Endothelial cell of umbilical vein (primary cell): Measurements from ENCODE around the gene HOXA13.
A peak's percentile ranks its signal among the peaks of the same experiment; 100 is the strongest.

Source experiments
- JUN ChIP-seq: IDR thresholded peaks from 2 replicates; pipeline ENCODE4 v1.6.1; 2011; ENCODE audit warnings: borderline replicate concordance, low read depth; ENCODE audit not compliant: insufficient read length, insufficient read depth
- POLR2A ChIP-seq: IDR thresholded peaks from 2 replicates; pipeline ENCODE4 v1.6.1; 2012; ENCODE audit warnings: low read depth, mild to moderate bottlenecking, control low read depth, low read length
- TF ChIP-seq, protein P1 (sequence below), 2 donors: IDR thresholded peaks; 1 replicate in 1 of 2; 2 replicates in 1 of 2; pipeline ENCODE4 v1.5.1; 2011; ENCODE audit warnings: low read length in 2 of 2, mild to moderate bottlenecking in 2 of 2, moderate library complexity in 2 of 2, control low read depth in 1 of 2, inconsistent platforms in 1 of 2, low read depth in 1 of 2; ENCODE audit not compliant: insufficient read depth in 1 of 2; ENCODE audit errors: extremely low read depth in 1 of 2

DNA sequence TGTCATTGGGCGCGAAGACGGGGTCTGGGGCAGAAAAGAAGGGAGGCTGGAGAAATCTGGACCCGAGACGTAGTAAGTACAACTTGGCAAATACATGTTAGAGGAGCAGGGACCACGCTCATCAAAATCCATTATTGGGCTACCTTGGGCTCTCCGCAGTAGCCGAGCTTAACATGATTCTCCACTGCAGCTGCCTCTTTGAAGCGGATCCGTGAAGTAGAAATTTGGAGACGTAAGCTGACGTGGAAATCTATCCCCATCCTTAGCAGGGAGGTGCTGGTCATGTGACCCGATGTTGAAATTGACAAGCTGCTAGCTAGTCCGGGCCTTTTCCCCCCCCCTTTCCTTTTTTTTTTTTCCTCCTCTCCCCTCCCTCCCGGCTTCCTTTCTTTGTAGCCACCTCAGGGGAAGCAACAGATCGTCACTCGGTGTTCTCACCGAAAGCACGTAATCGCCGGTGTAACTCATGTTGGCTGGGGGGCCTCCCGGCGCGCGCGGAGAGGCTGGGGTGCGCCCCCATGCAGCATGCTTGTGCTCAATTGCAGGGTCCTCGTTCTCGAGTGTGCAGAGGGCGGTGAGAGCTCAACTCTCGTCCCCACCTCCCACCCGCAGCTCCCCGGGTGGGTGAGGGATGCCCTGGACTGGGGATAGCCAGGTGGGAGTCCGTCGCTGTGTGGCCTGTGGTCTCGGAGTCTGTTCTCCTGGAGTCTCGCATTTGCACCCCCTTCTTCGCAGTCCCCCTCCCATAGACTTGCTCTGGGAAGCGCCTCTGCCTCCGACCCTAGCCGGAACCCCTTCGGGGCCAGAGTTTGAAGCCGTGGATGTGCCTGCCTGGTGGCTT, 14.7 kb downstream of the HOXA13 start, which contains the start of gene HOXA11:
- TF ChIP-seq, protein P1, sequence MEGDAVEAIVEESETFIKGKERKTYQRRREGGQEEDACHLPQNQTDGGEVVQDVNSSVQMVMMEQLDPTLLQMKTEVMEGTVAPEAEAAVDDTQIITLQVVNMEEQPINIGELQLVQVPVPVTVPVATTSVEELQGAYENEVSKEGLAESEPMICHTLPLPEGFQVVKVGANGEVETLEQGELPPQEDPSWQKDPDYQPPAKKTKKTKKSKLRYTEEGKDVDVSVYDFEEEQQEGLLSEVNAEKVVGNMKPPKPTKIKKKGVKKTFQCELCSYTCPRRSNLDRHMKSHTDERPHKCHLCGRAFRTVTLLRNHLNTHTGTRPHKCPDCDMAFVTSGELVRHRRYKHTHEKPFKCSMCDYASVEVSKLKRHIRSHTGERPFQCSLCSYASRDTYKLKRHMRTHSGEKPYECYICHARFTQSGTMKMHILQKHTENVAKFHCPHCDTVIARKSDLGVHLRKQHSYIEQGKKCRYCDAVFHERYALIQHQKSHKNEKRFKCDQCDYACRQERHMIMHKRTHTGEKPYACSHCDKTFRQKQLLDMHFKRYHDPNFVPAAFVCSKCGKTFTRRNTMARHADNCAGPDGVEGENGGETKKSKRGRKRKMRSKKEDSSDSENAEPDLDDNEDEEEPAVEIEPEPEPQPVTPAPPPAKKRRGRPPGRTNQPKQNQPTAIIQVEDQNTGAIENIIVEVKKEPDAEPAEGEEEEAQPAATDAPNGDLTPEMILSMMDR (IDR thresholded peaks at IDR 0.05; ENCODE audit: extremely low read depth in 1 of 2, insufficient read depth in 1 of 2, low read depth in 1 of 2, low read length in 2 of 2): no peak
- no peak for TF ChIP-seq JUN
- TF ChIP-seq POLR2A: peak; percentile 96
